Stimulated activated CD8-positive, alpha-beta memory T cell treated with anti-CD3 and anti-CD28 coated beads, Interleukin-15, amount 100 ng/mL, for 24 hours (primary cell): ENCODE results near the gene MAN2A2.

Source experiments
- DNase-seq: peaks from one replicate; pipeline ENCODE4 v3.0.0-alpha.2; 2020; ENCODE audit warnings: low read depth

The MAN2A2 gene

DNA sequence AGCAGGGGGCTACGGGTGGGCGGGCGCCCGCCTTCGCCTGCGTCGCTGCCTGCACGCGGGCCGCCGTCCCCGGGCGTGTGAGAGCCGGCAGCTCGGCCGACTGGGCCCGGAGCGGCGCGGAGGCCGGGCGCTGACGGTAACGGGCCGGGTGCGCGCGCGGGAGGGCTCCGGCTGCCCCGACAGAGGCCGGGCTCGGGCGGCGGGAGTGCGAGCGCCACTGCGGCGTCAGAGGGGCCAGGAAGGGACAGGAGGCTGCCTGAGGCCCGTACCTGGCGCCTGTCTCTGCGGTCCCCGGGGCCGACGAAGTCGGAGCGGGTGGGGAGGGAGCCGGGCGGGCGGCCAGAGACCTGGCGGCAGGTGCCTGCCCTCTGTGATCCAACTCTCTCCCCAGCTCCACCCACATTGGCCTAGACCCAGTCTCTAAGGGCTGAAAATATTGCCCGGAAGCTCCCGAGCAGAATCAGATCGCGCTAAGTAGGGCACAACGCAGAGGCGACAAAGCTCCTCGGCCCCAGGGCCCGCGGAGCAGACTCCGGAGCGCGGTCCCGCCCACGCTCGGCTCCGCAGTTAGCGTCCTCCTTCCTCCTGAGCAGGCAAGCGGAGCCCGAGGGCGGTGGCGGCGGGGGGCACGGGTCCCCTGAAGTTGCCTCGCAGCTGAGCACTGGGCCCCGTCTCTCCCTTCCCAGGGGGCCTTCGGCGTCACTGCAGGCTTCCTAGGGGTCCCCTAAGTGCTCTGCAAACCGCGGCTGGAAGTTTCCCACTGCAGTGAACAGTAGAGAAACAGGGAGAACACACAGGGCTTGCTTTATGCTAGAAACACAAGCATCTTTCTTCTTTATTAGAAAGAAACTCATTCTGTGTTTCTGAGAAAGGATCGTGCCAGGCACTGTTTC is at the start of gene MAN2A2:
Gene MAN2A2 (plus strand): TSS at position 463 of the 893 bp plus-strand sequence. CDS start 906 bp downstream, outside the sequence.
- DNase-seq = peak; percentile 57

DNA sequence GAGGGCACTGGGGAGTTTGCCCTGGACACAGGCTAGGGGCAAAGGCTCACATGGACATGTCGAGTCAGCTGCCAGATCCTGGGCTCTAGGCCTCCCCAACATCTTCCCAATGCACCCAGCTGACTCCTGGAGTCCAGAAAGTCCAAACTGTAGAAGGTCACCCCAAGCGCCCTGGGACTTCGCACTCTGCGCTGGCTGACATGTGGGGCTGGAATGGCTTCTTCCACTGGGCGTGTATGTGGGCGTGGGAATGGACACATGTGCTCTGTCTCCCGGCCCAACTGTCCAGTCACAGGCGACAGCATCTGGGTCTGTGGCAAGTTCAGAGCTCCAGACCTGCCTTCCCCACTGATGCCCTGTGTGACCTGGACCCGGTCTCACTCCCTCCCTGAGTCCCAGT is 48.0 kb upstream of the MAN2A2 start:
- DNase-seq = no peak

DNA sequence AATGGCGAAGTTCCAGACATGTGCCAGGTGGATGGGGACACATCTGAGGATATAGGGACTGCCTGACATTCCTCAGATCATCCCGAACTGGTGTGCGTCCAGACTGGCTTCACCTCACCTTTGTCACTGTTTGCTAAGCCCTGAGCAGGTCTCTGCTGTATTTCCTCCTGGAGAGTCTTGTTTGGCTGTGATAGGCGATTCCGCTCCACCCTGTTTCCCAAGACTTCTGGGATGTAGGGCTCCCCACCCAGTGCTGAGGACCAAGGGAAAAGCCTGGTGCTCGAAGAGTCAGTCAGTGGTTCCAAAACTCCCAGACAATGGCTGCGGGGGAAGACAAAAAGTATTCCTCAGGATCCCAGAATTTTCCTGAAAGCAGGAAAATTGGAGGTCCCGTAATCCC is 45.8 kb upstream of the MAN2A2 start:
- DNase-seq = no peak

DNA sequence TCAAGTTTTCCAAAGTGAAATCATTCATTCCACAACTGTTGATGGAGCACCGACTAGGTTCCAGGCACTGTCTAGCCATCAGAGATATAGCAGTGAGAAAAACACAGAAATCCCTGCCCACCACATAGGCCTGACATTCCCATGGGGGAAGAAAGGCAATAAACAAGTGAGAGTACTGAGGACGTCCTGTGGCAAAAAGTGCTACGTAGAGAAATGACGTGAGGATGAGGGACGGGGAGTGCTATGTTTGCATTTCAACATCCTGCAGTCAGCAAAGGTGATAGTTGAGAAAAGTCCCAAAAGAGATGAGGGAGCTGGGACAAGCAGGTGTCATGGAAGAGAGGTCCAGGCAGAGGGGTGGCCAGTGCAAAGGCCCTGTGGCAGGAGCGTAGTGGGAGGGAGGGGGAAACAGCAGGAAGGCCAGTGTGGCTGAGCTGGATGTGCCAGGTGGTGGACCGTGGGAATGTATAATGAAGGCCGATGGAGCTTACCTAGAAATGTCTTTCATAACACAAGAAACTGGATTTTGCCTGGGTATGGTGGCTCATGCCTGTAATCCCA is 45.1 kb upstream of the MAN2A2 start:
- DNase-seq = no peak

DNA sequence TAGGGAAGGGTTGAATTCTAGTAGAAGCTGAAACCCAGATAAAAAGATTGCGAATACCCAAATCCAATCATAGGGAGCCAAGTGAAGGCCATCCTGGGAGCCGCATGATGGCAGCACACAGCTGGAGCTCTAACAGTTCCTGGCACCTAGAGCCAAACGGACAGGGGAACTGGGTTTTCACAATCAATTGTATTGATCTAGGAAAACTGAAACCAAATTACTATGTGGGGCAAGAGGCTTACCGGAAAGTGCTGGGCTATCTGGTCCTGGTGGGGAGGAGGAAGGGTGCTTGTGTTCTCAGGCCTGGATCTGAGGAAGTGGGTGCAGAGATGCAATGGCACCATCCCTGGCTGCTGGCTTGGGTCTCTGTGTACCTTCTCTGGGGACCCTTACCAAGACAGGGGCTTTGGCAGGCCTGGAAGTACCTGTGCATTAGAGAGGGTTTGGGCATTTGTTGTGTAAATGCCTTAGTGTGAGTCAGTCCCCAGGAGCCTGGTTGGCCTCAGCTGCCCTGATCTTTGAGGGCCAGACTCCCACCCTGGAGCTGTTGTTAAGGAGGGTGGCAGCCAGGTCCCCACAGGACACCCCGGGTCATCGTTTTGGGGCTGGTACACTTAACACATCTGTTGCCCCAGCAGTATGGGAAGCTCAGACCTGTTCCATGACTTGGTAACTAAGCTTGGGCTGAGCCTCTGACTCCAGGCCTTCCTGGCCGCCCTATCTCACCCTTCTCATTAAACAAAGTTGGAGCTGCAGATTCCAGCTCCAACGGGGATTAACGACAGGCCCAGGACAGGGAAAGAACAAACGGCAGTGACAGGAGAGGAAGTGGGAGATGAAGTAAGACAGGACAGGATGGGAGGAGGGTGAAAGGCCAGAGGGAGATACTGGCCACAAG is 43.6 kb upstream of the MAN2A2 start:
- DNase-seq = no peak

DNA sequence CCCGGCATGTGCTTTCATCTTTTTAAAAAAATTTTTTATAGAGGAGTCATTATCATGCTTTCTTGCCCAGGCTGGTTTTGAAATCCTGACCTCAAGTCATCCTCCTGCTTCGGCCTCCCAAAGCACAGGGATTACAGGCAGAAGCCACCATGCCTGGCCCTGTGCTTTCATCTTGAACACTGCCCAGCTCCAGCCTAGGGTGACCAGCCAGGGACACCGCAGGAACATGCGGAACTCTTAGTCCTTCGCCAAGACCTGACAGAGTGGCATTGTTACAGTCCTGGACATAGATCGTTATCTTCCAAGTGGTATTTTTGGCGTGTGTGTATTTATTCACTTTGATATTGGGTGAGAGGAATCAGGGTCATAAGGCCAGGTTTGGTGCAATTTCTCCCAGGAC is 42.7 kb upstream of the MAN2A2 start:
- DNase-seq = no peak

DNA sequence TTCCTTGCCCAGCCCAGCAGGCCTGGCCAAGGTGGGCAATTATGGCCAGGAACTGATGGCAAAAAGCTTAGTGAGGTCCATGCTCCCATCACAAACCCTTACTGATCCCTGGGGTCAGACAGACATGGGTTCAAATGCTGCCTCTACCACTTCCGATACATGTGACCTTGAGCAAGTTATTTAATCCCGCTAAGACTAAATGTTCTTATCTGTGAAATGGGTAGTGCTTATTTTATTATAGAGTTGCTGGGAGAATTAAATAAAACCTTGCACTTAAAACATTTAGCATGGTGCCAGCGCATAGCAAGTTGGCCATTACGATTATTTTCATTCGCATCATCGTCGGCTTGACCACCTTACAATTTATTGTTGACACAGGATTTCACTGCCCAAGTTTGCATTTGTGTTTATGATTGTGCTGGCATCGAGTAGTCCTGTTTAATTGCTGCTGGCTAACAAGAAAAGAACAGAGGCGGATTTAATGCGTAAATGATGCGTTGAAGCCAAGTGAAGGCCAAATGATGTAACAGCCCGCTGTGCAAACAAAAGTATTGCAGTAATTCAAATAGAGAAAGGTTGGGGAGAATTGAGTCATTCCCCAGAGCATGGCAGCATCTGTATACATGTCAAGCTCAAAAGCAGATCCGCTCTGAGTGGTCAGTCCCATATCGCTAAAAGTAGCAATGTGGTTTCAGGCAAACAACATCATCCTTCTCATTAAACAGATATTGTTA is 42.0 kb upstream of the MAN2A2 start:
- DNase-seq = no peak

DNA sequence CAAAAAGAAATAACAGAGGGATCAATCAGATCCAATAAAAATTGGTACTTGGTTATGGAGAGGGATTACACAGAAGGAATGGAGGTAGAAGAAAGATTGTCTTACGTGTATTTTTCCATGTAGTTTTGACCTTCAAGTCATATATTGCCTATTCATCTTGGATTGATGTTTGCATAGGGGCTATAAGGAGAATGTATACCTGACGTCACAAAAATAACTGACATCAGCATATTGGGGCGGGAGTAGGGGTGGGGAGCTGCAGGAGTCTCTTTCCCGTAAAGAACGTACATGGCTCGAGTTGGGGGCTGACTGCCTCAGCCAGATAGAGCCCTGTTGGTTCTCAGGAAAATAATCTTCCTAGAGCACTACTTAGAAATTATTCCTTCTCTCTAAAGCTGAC is 40.6 kb upstream of the MAN2A2 start:
- no peak for DNase-seq

DNA sequence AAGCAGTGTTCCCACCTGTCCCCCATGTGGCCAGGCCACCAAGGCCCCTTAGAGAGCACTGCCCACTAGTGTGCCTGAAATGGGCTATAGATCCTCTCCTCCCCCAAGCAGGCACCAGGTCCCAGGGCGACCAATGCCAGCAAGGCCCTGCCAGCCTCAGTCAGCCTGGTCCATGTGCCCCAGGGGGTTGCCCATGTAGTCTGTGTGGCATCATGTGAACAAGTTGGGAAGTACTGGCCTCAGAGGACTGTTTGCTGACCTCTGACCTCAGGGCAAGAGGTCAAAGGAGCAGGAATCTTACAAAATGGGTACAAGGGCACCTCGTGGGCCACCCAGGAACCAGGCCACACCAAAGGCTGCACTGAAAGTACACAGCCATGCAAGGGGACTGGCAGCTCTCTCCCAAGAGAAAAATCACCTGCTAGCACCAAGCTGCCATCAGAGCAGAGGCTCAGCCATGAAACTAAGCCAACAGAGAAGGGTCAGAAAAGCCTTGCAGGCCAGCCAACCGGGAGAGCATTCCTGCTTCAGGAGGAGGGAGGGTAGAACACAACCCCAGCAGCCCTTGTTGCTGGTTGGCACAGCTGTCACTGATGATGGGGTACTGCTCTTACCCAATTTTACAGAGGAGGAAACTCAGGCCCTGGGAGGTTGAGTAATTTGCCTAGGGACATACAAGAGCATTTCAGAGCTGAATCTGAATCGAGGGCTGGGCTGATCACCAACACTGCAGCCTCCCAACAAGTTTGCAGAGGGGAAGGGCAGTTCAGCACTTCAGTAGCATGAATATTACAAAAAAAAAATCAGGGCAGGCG is 39.9 kb upstream of the MAN2A2 start:
- no peak for DNase-seq

DNA sequence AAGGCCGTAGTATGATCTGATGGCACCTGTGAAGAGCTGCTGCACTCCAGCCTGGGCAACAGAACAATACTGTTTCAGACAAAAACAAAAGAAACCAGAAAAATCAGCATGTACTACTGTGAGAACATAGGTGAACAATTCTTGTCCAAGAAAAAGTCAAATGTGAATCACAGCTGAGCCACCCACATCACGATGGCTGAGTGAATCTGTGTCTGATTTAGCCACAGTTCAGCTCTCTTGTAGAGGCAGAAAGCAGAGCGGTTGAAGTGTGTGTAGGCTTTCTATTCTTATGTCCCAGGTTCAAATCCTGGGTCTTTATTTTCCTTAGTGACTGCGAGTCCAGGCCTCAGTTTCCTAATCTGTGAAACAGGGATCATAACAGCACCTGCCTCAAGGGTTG is 39.1 kb upstream of the MAN2A2 start:
- DNase-seq = no peak

DNA sequence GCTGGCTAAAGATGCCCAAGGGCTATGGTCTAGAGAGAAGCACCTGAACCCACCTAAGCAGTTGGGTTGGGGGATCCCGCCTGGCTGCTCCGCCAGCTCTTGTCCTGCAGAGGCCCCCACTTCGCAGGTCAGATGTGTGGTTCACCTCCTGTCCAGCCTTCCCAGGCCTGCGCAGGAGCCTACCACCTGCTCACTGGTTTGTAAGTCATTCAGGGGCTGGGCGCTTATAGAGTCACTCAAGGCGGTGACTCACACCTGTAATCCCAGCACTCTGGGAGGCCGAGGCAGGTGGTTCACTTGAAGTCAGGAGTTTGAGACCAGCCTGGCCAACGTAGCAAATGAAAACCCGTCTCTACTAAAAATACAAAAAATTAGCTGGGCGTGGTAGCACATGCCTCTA is 38.6 kb upstream of the MAN2A2 start:
- no peak for DNase-seq

DNA sequence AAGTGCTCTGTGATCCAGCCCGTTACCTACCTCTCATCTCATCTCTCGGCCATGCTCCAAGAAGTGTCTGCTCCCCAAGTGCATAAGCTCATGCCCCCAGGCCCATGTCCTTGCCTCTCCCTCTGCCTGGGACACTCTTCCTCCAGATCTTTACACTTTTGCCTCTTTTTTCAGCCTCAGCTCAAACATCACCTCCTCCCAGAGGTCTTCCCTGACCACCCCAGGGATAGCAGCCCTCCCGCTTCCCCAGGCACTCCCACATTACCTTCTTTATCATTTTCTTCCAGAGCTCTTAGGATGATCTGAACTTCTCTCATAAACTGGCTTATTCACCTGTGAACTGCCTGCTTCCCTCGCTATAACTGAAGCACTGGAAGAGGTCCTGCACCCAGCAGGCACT is 37.4 kb upstream of the MAN2A2 start:
- no peak for DNase-seq

DNA sequence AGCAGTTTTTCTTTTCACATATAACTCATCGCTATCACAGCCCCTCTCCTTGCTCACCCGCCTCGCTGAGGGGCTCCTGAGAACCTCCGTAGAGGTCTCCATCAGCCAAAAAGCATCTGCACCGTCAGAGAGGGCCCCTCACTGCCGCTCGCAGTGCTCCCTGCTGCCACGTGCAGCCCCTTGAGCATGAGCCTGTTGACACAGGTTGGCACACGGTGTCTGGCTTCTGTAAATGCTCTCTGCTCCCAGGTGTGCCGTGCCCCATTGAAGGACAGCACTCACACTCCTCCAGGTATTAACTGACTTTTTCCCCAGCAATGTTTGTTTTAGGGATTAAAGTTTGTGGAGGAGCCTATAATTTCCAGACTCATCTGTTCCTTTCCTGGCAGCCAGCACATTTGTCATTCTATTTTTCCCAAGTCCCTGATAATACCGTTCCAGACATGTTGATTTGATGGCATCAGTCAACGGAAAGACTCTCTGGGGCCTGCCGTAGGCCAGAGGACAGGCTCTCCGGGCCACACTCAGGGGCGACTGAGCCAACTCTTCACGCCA is 36.9 kb upstream of the MAN2A2 start:
- no peak for DNase-seq

DNA sequence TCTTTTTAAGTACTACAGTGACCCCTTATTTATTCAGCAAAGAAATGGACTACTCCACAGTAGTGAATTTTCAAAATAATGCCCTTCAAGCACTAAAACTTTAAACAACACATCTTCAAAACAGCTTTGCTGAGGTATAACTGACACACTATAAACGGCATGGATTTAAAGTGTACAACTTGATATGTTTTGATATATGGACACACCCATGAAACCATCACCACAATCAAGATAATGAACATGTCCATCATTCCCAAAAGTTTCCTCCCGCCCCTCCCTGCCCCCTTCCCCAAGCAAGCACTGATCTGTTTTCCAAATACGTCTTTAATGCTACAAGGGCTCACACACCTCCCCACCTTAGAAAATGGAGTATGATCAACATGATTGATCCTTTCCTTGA is 36.3 kb upstream of the MAN2A2 start:
- no peak for DNase-seq

DNA sequence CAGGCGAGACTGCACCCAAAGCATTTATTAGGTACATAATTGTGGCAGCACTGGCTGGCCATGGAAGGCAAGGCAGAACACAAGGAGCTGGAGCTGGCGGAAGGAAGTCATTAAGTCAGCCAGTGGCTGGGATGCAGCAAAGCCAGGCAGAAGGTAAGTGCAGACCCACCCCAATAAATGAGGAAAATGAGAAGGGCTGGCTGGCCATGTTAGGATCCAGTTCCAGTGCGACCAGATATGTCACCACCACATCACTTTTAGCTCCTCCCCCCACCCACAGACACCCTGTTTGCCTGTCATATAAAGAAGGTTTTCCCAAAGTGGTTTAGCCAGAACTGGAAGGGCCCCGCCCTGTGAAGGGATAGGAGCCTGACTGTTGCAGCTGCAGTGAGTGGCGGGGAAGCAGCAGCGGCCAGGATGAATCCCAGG is 34.8 kb upstream of the MAN2A2 start, which contains the start of gene FURIN:
Gene FURIN (plus strand): TSS at position 328 of the 429 bp plus-strand sequence. CDS start 7,153 bp downstream, outside the sequence.
- no peak for DNase-seq

DNA sequence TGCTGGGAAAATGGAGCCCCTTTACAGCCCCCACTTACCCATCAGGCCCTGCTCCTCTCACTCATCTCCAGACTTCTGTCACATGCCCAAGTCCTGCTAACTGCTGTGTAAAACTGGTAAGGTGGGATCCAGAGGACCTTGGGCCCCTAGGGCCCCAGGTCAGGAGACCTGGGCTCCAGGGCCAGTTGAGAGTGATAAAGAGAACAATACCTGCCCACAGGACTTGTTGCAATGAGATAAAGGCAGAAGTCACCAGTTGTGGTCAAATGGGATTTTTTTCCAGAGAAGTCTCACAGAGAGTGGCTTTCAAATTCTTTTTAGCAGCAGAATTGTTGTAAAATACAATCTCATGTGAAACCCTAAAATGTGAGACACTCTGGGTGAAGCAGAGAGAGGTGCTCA is 34.0 kb upstream of the MAN2A2 start:
- DNase-seq = no peak

DNA sequence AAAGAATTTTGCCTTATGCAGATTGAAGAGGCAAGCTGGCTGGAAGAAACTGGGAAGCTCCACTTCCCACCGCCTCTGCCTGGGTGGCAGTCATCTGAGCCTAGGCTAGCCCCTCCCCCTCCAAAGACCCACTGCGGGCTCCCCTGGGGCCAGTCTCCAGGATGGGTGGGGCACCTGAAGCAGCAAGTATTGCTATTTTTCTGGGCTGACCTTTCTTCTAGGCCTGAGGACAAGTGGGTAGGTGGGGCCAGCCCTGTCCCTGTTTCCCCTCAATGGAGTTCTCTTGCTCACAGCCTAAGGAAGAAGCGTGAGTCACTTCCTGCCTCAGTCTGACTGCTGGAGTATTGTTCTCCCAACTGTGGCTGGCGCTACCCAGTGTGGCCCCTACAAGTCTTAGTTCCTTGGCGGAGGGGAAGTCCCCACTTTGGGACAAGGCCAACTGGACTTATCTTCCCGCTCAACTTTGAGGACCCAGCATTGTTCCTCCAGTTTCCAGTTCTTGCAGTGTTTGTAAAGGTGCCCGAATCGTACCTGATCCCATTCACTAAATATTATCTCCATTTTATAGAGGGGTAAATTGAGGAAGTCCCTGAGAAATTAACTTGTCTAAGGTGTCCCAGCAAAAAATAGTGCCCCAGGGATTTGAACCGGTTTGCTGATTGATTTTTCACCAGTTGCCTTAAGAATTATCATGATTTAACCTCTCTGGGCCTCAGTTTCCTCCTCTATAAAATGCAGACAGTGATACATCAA is 33.3 kb upstream of the MAN2A2 start:
- no peak for DNase-seq

DNA sequence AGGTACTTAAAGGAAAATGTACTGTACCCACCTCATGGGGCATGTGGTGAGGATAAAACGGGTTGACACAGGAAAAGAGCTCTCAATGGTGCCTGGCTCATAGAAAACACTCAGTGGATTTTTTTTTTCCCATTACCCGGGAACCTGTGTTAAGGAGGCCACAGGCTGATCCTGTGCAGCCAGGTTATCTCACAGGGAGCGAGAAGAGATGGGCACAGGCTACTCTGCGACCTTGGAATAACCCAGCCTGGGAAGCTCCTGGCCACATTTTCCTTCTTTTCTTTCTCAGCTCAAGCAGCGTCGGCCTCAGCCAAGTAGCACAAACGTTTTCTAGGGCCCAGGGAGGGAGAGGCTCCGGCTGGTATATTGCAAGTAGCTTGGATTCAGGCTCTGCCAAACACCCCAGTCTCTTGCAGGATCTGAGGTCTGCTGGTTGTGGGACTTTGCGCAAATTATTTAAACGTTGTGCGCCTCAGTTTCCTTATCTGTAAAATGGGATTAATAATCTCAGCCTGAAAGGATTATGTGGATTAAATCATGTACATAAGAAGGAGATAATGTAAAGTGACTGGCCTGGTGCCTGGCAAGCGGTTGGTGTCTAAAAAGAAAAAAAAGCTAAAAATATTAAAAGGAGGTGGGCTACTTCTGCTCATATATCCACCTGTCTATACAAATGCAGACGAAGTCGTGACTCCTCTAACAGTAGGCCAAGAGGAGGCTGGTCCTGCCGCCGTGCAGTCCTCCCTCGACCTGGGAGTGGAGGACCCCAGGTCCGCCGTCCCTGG is 32.6 kb upstream of the MAN2A2 start:
- DNase-seq = no peak

DNA sequence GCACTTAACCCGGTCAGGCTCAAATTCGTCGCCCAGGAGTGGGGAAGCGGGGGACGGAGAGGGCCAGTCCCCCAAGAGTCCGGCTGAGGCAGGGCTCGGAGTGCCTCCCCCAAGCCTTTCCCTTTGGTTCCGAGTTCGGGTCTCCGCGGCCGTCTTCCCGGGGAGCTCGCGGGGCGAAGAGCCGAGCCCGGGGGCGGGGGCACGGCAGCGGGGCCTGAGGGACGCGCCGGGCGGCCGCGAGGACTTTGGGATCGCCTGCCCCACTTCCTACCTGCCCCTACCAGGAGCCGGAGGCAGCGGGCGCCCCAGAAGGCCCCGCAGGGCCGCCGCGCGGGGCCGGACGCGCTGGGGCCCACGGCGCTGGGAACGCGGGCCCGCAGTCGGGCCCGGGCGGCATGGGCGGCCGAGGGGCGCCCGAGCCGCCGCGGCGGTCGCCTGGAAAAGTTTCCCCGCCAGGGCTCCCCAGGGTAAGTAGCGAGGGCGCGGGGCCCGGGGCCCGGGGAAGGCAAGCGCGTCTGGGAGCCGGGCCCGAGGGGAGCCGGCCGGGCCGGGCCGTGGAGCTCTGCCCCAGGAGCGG is 31.9 kb upstream of the MAN2A2 start:
- DNase-seq = no peak
